Vagina (tissue), 2 donors: ENCODE measurements around the gene FAM120B.

Experiments
- CTCF ChIP-seq, 3 experiments: fragments of 450-650 bp in 2 of 3; fragments of 200-600 bp in 1 of 3; sonication (generic) in 1 of 3; IDR thresholded peaks; one replicate each; pipeline ENCODE4 v1.5.1; 2017 to 2019; ENCODE audit warnings: antibody characterized with exemption in 3 of 3, mild to moderate bottlenecking in 2 of 3, moderate library complexity in 2 of 3
- POLR2A ChIP-seq, 2 donors: fragments of 450-650 bp; IDR thresholded peaks; one replicate each; pipeline ENCODE4 v1.6.1; 2017; ENCODE audit warnings: antibody characterized with exemption in 2 of 2, mild to moderate bottlenecking in 2 of 2, moderate library complexity in 2 of 2
- POLR2AphosphoS5 ChIP-seq, 2 donors: sonication (generic); formaldehyde crosslinking; IDR thresholded peaks; one replicate each; pipeline ENCODE4 v1.9.0; 2017; ENCODE audit warnings: antibody characterized with exemption in 2 of 2, mild to moderate bottlenecking in 2 of 2, low read depth in 1 of 2; ENCODE audit not compliant: insufficient read depth in 1 of 2

- no peak for TF ChIP-seq CTCF (IDR thresholded peaks at IDR 0.05)
- TF ChIP-seq POLR2A (IDR thresholded peaks at IDR 0.05): no peak
- TF ChIP-seq POLR2AphosphoS5 (IDR thresholded peaks at IDR 0.05; ENCODE audit: insufficient read depth in 1 of 2, low read depth in 1 of 2): no peak
These were observed 133.9 kb downstream of the FAM120B start for GRCh38 chr6:170440437-170440836.
